ENCODE results near the gene ARHGAP18. TPM values are rescaled to one million over a fixed set of nuclear protein-coding genes. Genes with fewer than 3 reads are reported as not detected.

Gene ARHGAP18
- total RNA-seq, 1 experiment from 2014 or later: 64.5 TPM

DNA sequence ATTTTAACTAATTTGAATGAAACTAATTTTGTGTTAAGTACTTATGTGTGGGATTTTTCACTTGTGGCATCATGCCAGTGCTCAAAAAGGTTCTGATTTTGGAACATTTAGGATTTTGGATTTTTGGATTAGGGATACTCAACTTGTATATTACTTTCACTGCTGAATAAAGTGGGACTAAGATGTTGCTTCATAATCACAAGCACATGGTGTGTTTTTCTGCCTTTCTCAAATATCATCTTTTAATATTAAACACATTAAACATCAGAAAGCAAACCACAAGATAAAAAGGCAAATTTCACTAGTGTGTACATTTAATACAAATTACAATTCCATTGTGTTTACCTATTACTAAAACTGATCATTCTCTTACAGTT, 89.8 kb downstream of the ARHGAP18 start:
- peaks cover 41% of the 10 kb centered on the region for H3K36me3 Mint-ChIP-seq (ENCODE audit: insufficient read depth, unreplicated experiment)
- no TSS peak for BruUV-seq (replicated peaks)
- H3K4me1 Mint-ChIP-seq (ENCODE audit: low read depth, unreplicated experiment): peaks cover 18% of the 10 kb centered on the region
- H3K27me3 Mint-ChIP-seq (ENCODE audit: unreplicated experiment): no peaks in the 10 kb centered on the region
- TF ChIP-seq, protein P1, sequence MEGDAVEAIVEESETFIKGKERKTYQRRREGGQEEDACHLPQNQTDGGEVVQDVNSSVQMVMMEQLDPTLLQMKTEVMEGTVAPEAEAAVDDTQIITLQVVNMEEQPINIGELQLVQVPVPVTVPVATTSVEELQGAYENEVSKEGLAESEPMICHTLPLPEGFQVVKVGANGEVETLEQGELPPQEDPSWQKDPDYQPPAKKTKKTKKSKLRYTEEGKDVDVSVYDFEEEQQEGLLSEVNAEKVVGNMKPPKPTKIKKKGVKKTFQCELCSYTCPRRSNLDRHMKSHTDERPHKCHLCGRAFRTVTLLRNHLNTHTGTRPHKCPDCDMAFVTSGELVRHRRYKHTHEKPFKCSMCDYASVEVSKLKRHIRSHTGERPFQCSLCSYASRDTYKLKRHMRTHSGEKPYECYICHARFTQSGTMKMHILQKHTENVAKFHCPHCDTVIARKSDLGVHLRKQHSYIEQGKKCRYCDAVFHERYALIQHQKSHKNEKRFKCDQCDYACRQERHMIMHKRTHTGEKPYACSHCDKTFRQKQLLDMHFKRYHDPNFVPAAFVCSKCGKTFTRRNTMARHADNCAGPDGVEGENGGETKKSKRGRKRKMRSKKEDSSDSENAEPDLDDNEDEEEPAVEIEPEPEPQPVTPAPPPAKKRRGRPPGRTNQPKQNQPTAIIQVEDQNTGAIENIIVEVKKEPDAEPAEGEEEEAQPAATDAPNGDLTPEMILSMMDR (IDR thresholded peaks at IDR 0.05; ENCODE audit: unreplicated experiment): no peak
- no peak for DNase-seq
- CTCF ChIA-PET: no interaction called here
- no peaks in the 10 kb centered on the region for H3K9me3 Mint-ChIP-seq (ENCODE audit: low read depth, unreplicated experiment)
- H3K27ac Mint-ChIP-seq (ENCODE audit: unreplicated experiment): no peak overlapping the region
- H3K4me3 Mint-ChIP-seq (ENCODE audit: low read depth, unreplicated experiment): no peak overlapping the region
- intact Hi-C loops (cut with micrococcal nuclease; ENCODE audit: unreplicated experiment): no loop called here

DNA sequence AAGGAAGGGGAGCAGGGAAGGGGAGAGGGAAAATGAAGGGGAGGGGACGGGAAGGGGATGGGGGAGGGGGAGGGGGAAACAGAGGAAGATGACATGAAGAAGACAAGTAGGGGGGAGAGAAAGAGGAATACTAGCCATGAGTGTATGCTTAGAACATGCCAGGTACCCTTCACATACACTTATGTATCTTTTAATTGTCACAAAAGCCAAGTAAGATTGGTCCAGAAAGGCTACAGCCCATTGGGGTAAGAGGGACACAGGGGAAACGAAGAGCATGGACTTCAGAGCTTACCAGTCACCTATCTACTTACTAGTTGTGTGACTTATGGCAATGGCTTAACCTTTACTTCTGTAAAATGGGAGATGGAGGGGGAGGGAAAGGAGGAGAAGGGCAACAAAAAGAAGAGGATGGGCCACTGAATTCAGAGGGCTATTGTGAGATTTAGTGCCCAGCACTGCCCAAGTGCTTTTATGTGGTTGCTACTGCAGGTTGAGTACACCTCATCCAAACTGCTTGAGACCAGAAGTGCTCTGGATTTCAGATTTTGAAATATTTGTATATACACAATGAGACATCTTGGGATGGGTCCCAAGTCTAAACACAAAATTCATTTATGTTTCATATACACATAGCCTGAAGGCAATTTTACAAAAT, 90.3 kb downstream of the ARHGAP18 start:
- DNase-seq: no peak
- H3K27me3 Mint-ChIP-seq (ENCODE audit: unreplicated experiment): no peaks in the 10 kb centered on the region
- no peak overlapping the region for H3K4me3 Mint-ChIP-seq (ENCODE audit: low read depth, unreplicated experiment)
- intact Hi-C loops (cut with micrococcal nuclease; ENCODE audit: unreplicated experiment): no loop called here
- H3K9me3 Mint-ChIP-seq (ENCODE audit: low read depth, unreplicated experiment): no peaks in the 10 kb centered on the region
- H3K27ac Mint-ChIP-seq (ENCODE audit: unreplicated experiment): no peak overlapping the region
- H3K36me3 Mint-ChIP-seq (ENCODE audit: insufficient read depth, unreplicated experiment): peaks cover 46% of the 10 kb centered on the region
- BruUV-seq (replicated peaks): no TSS peak
- CTCF ChIA-PET: interaction anchor here (0.8 kb wide), 1 partner anchor 96 kb away, joined by 4 read pairs; no protein-coding TSS in a partner anchor
- TF ChIP-seq, protein P1 (IDR thresholded peaks at IDR 0.05; ENCODE audit: unreplicated experiment): no peak
- peaks cover 24% of the 10 kb centered on the region for H3K4me1 Mint-ChIP-seq (ENCODE audit: low read depth, unreplicated experiment)

DNA sequence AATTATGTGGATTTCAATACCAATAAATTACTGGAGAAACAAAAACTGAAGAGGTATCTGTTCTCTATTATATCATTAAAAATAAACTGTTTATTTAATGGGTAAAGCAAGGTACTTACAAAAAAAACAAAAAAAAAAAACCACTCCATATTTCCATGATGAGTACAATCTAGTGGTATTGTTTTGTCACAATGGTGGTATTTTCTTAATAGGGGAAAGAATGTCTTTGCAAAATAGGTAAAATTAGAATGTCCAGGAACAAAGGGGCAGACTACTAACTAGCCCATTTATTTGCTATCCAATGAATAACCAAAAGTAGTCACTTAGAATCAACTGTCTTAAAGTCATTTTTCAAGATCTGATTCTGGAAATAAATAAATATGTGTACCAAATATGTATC, 92.0 kb downstream of the ARHGAP18 start:
- BruUV-seq (replicated peaks): no TSS peak
- Mint-ChIP-seq H3K9me3 (ENCODE audit: low read depth, unreplicated experiment) (no peaks in the 10 kb centered on the region), H3K36me3 (ENCODE audit: insufficient read depth, unreplicated experiment) (peaks cover 46% of the 10 kb centered on the region), H3K4me1 (ENCODE audit: low read depth, unreplicated experiment) (peaks cover 16% of the 10 kb centered on the region), H3K4me3 (ENCODE audit: low read depth, unreplicated experiment) (no peak overlapping the region), H3K27ac (ENCODE audit: unreplicated experiment) (no peak overlapping the region), H3K27me3 (ENCODE audit: unreplicated experiment) (no peaks in the 10 kb centered on the region)
- TF ChIP-seq, protein P1 (IDR thresholded peaks at IDR 0.05; ENCODE audit: unreplicated experiment): no peak
- intact Hi-C loops (cut with micrococcal nuclease; ENCODE audit: unreplicated experiment): no loop called here
- CTCF ChIA-PET: no interaction called here
- no peak for DNase-seq

DNA sequence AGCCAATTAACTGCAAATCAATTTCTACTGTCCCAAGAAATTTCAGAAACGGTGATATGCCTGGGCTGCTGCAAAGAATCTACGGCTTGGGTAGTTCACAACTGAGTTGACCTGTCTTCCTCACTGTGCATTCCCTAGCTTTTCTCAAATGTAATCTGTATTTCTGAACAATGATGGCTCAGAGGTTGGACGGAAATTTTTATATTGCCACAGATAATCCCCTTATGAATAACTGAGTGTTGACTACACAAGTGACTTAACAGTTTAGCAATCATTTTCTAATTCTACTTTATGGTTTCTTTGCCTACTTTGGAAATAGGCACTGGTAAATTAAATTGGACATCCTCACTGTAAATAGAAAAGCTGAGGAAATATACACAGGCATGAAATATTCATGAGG, 94.5 kb downstream of the ARHGAP18 start:
- DNase-seq: no peak
- Mint-ChIP-seq H3K4me1 (ENCODE audit: low read depth, unreplicated experiment) (peaks cover 16% of the 10 kb centered on the region), H3K36me3 (ENCODE audit: insufficient read depth, unreplicated experiment) (peaks cover 43% of the 10 kb centered on the region), H3K27ac (ENCODE audit: unreplicated experiment) (no peak overlapping the region), H3K27me3 (ENCODE audit: unreplicated experiment) (no peaks in the 10 kb centered on the region), H3K4me3 (ENCODE audit: low read depth, unreplicated experiment) (no peak overlapping the region), H3K9me3 (ENCODE audit: low read depth, unreplicated experiment) (no peaks in the 10 kb centered on the region)
- TF ChIP-seq, protein P1 (IDR thresholded peaks at IDR 0.05; ENCODE audit: unreplicated experiment): no peak
- intact Hi-C loops (cut with micrococcal nuclease; ENCODE audit: unreplicated experiment): no loop called here
- CTCF ChIA-PET: interaction anchor here (1.3 kb wide), 1 partner anchor 14 kb away, joined by 5 read pairs; no protein-coding TSS in a partner anchor
- no TSS peak for BruUV-seq (replicated peaks)
